Right atrium auricular region (tissue), 2 donors: ENCODE data around the gene PRDM16. TPM values are rescaled to one million over a fixed set of nuclear protein-coding genes. Genes with fewer than 3 reads are reported as not detected.
"Not testable (repeated sequence)": the region's sequence is repeated elsewhere in the genome, so short reads cannot be mapped to it uniquely, and the experiment has no call there.

Experiments
- DNase-seq: peaks from one replicate; pipeline ENCODE4 v3.0.0-alpha.2; 2019; ENCODE audit warnings: low spot score
- H3K27ac ChIP-seq, 2 donors: fragments of 200-600 bp; sonication (generic); 1 replicate in 1 of 2; 2 replicates in 1 of 2; pipeline ENCODE4 v1.5.1; 2016 to 2019
- H3K27me3 ChIP-seq, 2 donors: fragments of 200-600 bp; sonication (generic); one replicate each; pipeline versions ENCODE4 v1.5.1 to v1.6.0; 2017 to 2019
- H3K36me3 ChIP-seq: fragments of 200-600 bp; sonication (generic); one replicate; pipeline ENCODE4 v1.5.1; 2016
- H3K4me1 ChIP-seq, 2 donors: fragments of 200-600 bp; sonication (generic); one replicate each; pipeline versions ENCODE4 v1.5.1 to v1.6.0; 2017 to 2019
- H3K4me3 ChIP-seq, 2 donors: fragments of 200-600 bp; sonication (generic); 1 replicate in 1 of 2; 2 replicates in 1 of 2; pipeline ENCODE4 v1.5.1; 2017 to 2019; ENCODE audit warnings: mild to moderate bottlenecking in 1 of 2, moderate library complexity in 1 of 2
- H3K9me3 ChIP-seq, 2 donors: fragments of 200-600 bp; sonication (generic); one replicate each; pipeline ENCODE4 v1.5.1; 2019
- total RNA-seq, 2 donors: library from RNA; depleted of rRNA; stranded (reverse); fragments of >200 nt; gene quantifications; one replicate each; pipeline ENCODE4 v1.1.0, GENCODE V29; 2016
- TF ChIP-seq, protein P1 (sequence below), 2 donors: fragments of 200-600 bp; sonication (generic); IDR thresholded peaks; one replicate each; pipeline ENCODE4 v1.5.1; 2019; ENCODE audit warnings: antibody characterized with exemption in 2 of 2

Gene PRDM16
- total RNA-seq, 2 donors from 2014 or later = 0.22 to 3.3 TPM

GRCh38 chr1:3237994-3238702 is 169.1 kb downstream of the PRDM16 start:
- no peaks in the 10 kb centered on the region for H3K27me3 ChIP-seq

GRCh38 chr1:3238703-3239278 is 169.8 kb downstream of the PRDM16 start:
- Histone ChIP-seq H3K27ac (no peak overlapping the region), H3K9me3 (peaks cover 0 to 12% of the 10 kb centered on the region in 2 donors), H3K27me3 (no peaks in the 10 kb centered on the region), H3K36me3 (no peaks in the 10 kb centered on the region), H3K4me3 (no peak overlapping the region), H3K4me1 (no peaks in the 10 kb centered on the region)
- DNase-seq = no peak
- TF ChIP-seq, protein P1, sequence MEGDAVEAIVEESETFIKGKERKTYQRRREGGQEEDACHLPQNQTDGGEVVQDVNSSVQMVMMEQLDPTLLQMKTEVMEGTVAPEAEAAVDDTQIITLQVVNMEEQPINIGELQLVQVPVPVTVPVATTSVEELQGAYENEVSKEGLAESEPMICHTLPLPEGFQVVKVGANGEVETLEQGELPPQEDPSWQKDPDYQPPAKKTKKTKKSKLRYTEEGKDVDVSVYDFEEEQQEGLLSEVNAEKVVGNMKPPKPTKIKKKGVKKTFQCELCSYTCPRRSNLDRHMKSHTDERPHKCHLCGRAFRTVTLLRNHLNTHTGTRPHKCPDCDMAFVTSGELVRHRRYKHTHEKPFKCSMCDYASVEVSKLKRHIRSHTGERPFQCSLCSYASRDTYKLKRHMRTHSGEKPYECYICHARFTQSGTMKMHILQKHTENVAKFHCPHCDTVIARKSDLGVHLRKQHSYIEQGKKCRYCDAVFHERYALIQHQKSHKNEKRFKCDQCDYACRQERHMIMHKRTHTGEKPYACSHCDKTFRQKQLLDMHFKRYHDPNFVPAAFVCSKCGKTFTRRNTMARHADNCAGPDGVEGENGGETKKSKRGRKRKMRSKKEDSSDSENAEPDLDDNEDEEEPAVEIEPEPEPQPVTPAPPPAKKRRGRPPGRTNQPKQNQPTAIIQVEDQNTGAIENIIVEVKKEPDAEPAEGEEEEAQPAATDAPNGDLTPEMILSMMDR (IDR thresholded peaks at IDR 0.05) = no peak

More at GRCh38 chr1:3237994-3238702, 169.1 kb downstream of the PRDM16 start:
- no peak overlapping the region for H3K27ac ChIP-seq
- H3K36me3 ChIP-seq = no peaks in the 10 kb centered on the region
- no peaks in the 10 kb centered on the region for H3K4me1 ChIP-seq
- DNase-seq = no peak
- peaks cover 0 to 12% of the 10 kb centered on the region in 2 donors for H3K9me3 ChIP-seq
- H3K4me3 ChIP-seq = no peak overlapping the region
- TF ChIP-seq, protein P1 (IDR thresholded peaks at IDR 0.05) = no peak

- not testable (repeated sequence) for H3K27me3 ChIP-seq, H3K4me3 ChIP-seq
These were observed 171.0 kb downstream of the PRDM16 start for GRCh38 chr1:3239991-3240390.

GRCh38 chr1:3240524-3241235 is 171.7 kb downstream of the PRDM16 start:
- no peak overlapping the region for H3K4me3 ChIP-seq
- TF ChIP-seq, protein P1 (IDR thresholded peaks at IDR 0.05) = no peak
- no peaks in the 10 kb centered on the region for H3K36me3 ChIP-seq
- H3K4me1 ChIP-seq = no peaks in the 10 kb centered on the region
- no peak for DNase-seq
- H3K27me3 ChIP-seq = no peaks in the 10 kb centered on the region
- no peak overlapping the region for H3K27ac ChIP-seq
- peaks cover 0 to 12% of the 10 kb centered on the region in 2 donors for H3K9me3 ChIP-seq

More at GRCh38 chr1:3239991-3240390, 171.0 kb downstream of the PRDM16 start:
- not testable (repeated sequence) for H3K27ac ChIP-seq, DNase-seq, H3K36me3 ChIP-seq, H3K4me1 ChIP-seq
- H3K9me3 ChIP-seq = peaks cover 0 to 12% of the 10 kb centered on the region in 2 donors

DNA sequence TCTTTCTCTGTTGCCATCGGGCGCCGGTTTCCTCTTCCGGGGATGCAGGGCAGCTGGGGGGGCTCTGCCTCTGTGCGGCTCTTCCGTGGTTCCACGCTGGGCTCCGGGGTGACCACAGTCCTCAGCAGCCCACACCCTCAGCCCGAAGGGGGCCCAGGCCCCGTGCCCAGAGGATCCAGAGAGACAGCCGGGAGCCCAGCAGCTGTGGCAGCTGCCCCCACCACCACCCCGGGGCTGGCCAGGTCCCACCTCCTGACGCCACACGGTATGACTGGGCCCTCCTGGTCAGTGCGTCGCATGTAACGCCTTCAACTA is 172.2 kb downstream of the PRDM16 start:
- TF ChIP-seq, protein P1 (IDR thresholded peaks at IDR 0.05) = no peak
- Histone ChIP-seq H3K27ac (no peak overlapping the region), H3K9me3 (peaks cover 0 to 12% of the 10 kb centered on the region in 2 donors), H3K4me1 (no peaks in the 10 kb centered on the region), H3K36me3 (no peaks in the 10 kb centered on the region), H3K27me3 (no peaks in the 10 kb centered on the region), H3K4me3 (no peak overlapping the region)
- DNase-seq = no peak

DNA sequence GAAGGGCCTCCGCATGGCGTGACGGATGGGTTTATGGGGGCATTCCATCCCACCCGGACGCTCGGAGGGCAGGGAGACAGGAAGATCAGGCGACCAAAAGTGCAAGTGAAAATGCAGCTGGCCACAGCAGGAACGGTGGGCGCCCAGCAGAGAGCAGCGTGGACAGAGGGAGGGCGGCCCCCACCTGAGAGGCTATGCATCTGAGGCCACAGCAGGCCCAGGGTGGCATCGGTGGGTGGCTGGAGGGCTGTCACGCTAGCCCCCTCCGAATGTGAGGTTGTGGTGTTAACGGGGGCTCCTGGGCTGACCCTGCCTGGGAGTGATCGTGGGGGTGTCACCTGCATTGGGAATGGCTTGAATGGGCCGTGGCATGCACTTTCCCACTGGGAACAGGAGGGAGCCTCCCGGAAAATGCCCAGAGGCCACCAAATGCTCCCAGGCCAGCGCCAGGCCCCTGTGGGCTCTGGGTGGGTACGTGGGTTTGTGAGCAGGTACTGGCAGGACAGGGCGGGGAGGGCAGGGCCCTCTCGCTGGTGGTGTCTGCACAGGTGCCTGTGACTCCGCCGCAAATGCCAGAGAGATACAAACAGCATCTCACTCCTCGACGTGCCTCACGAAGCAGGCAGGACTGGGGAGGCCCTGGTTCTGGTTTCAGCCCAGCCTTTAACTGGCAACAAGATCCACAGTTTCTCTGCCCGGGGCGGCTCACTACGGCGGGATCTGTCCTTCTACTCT is 172.8 kb downstream of the PRDM16 start:
- TF ChIP-seq, protein P1 (IDR thresholded peaks at IDR 0.05) = no peak
- H3K27me3 ChIP-seq = no peaks in the 10 kb centered on the region
- no peak overlapping the region for H3K4me3 ChIP-seq
- H3K4me1 ChIP-seq = no peaks in the 10 kb centered on the region
- peaks cover 0 to 12% of the 10 kb centered on the region in 2 donors for H3K9me3 ChIP-seq
- H3K36me3 ChIP-seq = no peaks in the 10 kb centered on the region
- DNase-seq = no peak
- no peak overlapping the region for H3K27ac ChIP-seq
